ENCODE results near the gene SMARCC1.

The SMARCC1 gene

DNA sequence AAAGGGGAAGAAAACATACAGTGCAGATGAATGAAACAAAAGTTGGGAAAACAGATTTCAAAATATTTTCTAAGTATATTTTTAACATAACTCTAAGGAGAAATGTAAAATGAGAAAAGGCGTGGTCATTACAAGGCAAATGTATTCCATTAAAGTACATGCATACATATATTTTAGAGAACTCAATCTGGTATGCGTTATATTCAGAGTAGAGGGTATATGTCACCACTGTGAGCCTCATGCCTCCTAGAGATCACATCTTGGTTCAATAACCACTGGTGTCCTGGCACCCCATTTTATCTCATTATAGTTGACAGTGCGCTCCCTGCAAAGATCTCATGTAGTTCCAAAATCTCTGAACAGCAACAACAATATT is 77.5 kb downstream of the SMARCC1 start:
- no peak for FAIRE-seq
- TF ChIP-seq, protein P1, sequence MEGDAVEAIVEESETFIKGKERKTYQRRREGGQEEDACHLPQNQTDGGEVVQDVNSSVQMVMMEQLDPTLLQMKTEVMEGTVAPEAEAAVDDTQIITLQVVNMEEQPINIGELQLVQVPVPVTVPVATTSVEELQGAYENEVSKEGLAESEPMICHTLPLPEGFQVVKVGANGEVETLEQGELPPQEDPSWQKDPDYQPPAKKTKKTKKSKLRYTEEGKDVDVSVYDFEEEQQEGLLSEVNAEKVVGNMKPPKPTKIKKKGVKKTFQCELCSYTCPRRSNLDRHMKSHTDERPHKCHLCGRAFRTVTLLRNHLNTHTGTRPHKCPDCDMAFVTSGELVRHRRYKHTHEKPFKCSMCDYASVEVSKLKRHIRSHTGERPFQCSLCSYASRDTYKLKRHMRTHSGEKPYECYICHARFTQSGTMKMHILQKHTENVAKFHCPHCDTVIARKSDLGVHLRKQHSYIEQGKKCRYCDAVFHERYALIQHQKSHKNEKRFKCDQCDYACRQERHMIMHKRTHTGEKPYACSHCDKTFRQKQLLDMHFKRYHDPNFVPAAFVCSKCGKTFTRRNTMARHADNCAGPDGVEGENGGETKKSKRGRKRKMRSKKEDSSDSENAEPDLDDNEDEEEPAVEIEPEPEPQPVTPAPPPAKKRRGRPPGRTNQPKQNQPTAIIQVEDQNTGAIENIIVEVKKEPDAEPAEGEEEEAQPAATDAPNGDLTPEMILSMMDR (IDR thresholded peaks at IDR 0.05; ENCODE audit: insufficient read depth, missing control alignments), result no peak
- no peak for DNase-seq (ENCODE audit: insufficient read length, low spot score)

DNA sequence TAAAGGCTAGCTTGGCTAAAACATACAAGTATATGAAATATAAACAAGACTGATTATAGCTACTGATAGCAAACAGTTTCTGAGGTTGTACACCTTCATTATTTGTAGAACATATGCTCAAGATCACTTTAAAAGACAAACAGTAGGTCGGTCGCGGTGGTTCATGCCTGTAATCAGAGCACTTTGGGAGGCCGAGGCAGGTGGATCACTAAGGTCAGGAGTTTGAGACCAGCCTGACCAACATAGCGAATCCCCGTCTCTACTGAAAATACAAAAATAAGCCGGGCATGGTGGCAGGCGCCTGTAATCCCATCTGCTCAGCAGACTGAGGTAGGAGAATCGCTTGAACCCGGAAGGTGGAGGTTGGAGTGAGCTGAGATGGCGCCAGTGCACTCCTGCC is 80.3 kb downstream of the SMARCC1 start:
- DNase-seq (ENCODE audit: insufficient read length, low spot score) (no peak), FAIRE-seq (no peak)
- TF ChIP-seq, protein P1 (IDR thresholded peaks at IDR 0.05; ENCODE audit: insufficient read depth, missing control alignments), result no peak

DNA sequence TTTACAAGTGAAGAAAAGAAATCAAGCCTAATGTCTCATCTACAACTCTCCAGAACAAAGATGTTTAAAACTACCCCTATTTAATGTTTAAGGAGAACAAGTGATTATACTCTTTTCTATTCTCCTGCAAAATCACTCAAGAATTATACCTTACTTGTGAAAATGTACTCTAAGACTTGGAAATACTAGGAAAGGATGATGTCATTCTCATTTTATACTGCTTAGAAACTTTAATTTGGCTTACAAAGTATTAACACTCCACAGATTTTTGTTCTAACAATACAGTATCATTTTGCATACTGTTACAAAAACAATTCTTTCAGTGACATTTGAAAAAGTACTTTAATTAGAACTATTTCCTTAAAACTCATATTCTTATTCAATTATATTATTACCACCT is 89.5 kb downstream of the SMARCC1 start:
- FAIRE-seq (no peak), DNase-seq (ENCODE audit: insufficient read length, low spot score) (no peak)
- TF ChIP-seq, protein P1 (IDR thresholded peaks at IDR 0.05; ENCODE audit: insufficient read depth, missing control alignments), result no peak

DNA sequence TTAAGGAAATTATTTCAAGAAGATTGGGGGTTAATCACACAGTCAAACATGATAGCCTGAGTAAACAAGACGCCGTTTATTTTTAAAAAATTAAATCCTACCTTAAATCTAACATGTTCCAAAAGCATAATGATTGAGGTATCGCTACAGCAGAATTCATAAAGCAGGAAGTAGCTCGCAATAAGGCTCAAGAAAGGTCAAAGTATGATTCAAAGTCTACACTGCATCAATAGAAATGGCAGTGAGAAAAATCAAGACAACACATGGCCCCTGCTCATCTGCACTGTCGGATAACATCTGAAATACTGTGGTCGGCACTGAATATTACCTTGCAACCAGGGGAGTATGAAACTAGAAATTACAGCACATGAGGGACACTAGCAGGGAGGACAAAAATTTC is 93.2 kb downstream of the SMARCC1 start:
- TF ChIP-seq, protein P1 (IDR thresholded peaks at IDR 0.05; ENCODE audit: insufficient read depth, missing control alignments), result no peak
- DNase-seq (ENCODE audit: insufficient read length, low spot score) (no peak), FAIRE-seq (no peak)

DNA sequence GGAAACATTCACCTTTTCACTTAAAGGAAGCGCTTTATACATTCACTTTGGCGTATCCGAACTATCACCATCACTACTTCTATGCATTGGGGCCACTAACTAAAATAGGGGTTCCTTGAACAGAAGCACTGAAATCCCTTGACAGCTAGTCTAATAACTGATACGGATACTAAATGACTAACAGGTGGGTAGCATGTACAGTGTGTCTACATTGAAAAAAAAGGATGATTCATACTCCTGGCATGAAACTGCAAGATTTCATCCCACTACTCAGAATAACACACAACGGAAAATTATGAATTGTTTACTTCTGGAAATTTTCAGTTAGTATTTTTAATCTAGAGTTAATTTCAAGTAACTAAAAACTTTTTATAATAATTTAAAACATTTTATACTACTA is 96.7 kb downstream of the SMARCC1 start:
- TF ChIP-seq, protein P1 (IDR thresholded peaks at IDR 0.05; ENCODE audit: insufficient read depth, missing control alignments), result no peak
- no peak for FAIRE-seq
- DNase-seq (ENCODE audit: insufficient read length, low spot score), result no peak

DNA sequence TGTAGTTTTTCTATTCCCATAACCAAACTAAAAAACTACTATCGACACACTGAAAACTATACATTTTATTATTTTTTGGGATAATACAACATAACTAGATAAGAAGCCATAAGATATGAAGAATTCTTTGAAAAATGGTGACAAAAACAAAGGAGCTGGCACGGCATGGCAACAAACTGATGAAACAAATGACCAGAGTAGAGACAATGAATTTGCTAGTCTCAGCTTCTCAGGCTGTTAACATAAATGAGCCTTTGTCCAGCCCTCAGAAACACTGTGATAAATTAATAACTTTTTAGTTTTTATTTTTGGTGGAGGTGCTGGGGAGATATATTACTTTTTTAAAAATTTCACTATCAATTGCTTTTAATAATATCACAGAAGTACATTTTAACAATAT is 100.7 kb downstream of the SMARCC1 start:
- FAIRE-seq (no peak), DNase-seq (ENCODE audit: insufficient read length, low spot score) (no peak)
- TF ChIP-seq, protein P1 (IDR thresholded peaks at IDR 0.05; ENCODE audit: insufficient read depth, missing control alignments), result no peak

DNA sequence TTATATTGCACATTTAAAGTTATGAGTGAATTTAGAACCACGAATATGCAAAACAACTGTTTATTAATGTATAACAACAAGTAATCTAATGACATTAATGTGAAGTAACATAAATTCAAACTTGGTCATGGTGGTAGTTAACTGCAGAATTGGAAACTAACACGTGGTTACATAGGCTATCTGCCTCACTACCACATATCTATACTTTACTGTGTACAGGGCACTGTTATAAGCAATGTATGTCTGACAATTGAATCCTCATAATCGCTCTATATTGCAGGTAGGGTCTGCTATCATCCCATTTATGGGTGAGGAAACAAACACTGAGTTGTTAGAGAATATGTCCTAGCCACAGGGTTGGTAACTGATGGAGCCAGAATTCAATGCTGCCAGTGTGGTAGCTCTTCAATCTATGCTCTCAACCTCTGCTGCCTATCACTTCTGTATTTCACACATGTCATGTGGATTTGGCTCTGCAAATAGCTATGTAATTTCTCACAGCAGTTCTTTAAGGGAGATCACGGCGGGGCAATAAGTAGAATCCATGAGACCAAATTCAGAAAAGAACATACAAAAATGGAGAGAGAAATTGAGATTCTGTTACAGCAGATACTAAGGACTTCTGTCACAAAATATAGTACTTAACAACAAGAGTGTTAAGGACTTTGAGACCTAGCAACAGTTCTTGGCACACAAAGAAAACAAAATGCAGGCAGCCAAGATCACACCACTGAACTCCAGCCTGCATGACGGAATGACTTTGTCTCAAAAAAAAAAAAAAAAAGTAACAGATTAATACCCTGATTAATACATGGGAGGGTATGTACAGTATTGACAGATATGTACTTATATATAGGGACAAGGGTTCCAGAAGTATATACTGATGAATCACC is 103.0 kb downstream of the SMARCC1 start:
- DNase-seq (ENCODE audit: insufficient read length, low spot score) (no peak), FAIRE-seq (peak; percentile 56)
- TF ChIP-seq, protein P1 (IDR thresholded peaks at IDR 0.05; ENCODE audit: insufficient read depth, missing control alignments), result no peak
